Stimulated activated CD4-positive, alpha-beta T cell treated with anti-CD3 and anti-CD28 coated beads, Interleukin-2, amount 100 ng/mL, for 48 hours (primary cell): ENCODE data around the gene TSPAN12.

Source experiments
- DNase-seq, 2 donors: peaks; one replicate each; pipeline ENCODE4 v3.0.0-alpha.2; 2020

Gene TSPAN12

GRCh38 chr7:120738816-120739215, 119.1 kb downstream of the TSPAN12 start:
- no peak for DNase-seq
